GM12878 (cell line): ENCODE data around the gene ACAT2.

ENCODE experiments used
- NFYB ChIP-seq: IDR thresholded peaks from 2 replicates; pipeline ENCODE4 v1.6.1; 2011; ENCODE audit warnings: low read depth, mild to moderate bottlenecking, low read length, improper control_type of control experiment, moderate library complexity; ENCODE audit not compliant: insufficient read depth
- POLR2AphosphoS2 ChIP-seq: IDR thresholded peaks from 2 replicates; pipeline ENCODE4 v1.6.1; 2011; ENCODE audit warnings: low read depth, mild to moderate bottlenecking, low read length, improper control_type of control experiment, moderate library complexity
- POLR2AphosphoS5 ChIP-seq: IDR thresholded peaks from 2 replicates; pipeline ENCODE4 v1.6.1; 2011; ENCODE audit warnings: mild to moderate bottlenecking, low read length, inconsistent platforms
- ZNF207 ChIP-seq: fragments of 450-650 bp; IDR thresholded peaks from 2 replicates; pipeline ENCODE4 v1.6.1; 2014; ENCODE audit warnings: antibody characterized with exemption, mild to moderate bottlenecking, borderline replicate concordance
- TF ChIP-seq, protein P1 (sequence below): IDR thresholded peaks from 2 replicates; pipeline ENCODE4 v1.6.1; 2011; ENCODE audit warnings: mild to moderate bottlenecking, low read depth, low read length, moderate library complexity; ENCODE audit not compliant: insufficient replicate concordance

GRCh38 chr6:159788276-159788675 is 26.4 kb downstream of the ACAT2 start:
- TF ChIP-seq POLR2AphosphoS2 = no peak
- TF ChIP-seq NFYB = no peak
- TF ChIP-seq POLR2AphosphoS5 = no peak
- TF ChIP-seq, protein P1, sequence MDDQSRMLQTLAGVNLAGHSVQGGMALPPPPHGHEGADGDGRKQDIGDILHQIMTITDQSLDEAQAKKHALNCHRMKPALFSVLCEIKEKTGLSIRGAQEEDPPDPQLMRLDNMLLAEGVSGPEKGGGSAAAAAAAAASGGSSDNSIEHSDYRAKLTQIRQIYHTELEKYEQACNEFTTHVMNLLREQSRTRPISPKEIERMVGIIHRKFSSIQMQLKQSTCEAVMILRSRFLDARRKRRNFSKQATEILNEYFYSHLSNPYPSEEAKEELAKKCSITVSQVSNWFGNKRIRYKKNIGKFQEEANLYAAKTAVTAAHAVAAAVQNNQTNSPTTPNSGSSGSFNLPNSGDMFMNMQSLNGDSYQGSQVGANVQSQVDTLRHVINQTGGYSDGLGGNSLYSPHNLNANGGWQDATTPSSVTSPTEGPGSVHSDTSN = no peak
- no peak for TF ChIP-seq ZNF207
